Loucy (cell line): ENCODE data around the gene SPATA20.

Experiments used
- H2AFZ ChIP-seq: fragments of 200-600 bp; sonication (generic); 2 replicates; pipeline ENCODE4 v1.6.0; 2016; ENCODE audit warnings: antibody characterized with exemption, mild to moderate bottlenecking, low read length, moderate library complexity
- H3F3A ChIP-seq: fragments of 200-600 bp; 2 replicates; pipeline ENCODE4 v1.6.0; 2016; ENCODE audit warnings: antibody characterized with exemption, low read depth, mild to moderate bottlenecking
- H3K27me3 ChIP-seq: fragments of 200-600 bp; sonication (generic); 2 replicates; pipeline ENCODE4 v1.6.1; 2014; ENCODE audit warnings: low read length, mild to moderate bottlenecking; ENCODE audit not compliant: insufficient read depth, poor library complexity, severe bottlenecking
- H3K36me3 ChIP-seq: fragments of 200-600 bp; sonication (generic); 2 replicates; pipeline ENCODE4 v1.6.1; 2016; ENCODE audit warnings: low read length; ENCODE audit not compliant: insufficient read depth
- H3K4me1 ChIP-seq: fragments of 200-600 bp; sonication (generic); 2 replicates; pipeline ENCODE4 v1.5.1; 2014; ENCODE audit warnings: low read length, mild to moderate bottlenecking; ENCODE audit not compliant: insufficient read depth, poor library complexity, severe bottlenecking
- H3K4me2 ChIP-seq: fragments of 200-600 bp; sonication (generic); 2 replicates; pipeline ENCODE4 v1.6.0; 2014; ENCODE audit warnings: antibody characterized with exemption, low read length, low read depth, mild to moderate bottlenecking; ENCODE audit not compliant: poor library complexity, severe bottlenecking
- H3K4me3 ChIP-seq: fragments of 200-600 bp; sonication (generic); 2 replicates; pipeline ENCODE4 v1.5.1; 2014; ENCODE audit warnings: low read length, mild to moderate bottlenecking, mixed read lengths; ENCODE audit not compliant: poor library complexity, severe bottlenecking
- H3K79me2 ChIP-seq: fragments of 200-600 bp; sonication (generic); 2 replicates; pipeline ENCODE4 v1.6.1; 2014; ENCODE audit warnings: low read length; ENCODE audit not compliant: insufficient read depth
- H3K9ac ChIP-seq: fragments of 200-600 bp; sonication (generic); 2 replicates; pipeline ENCODE4 v1.6.0; 2014; ENCODE audit warnings: mild to moderate bottlenecking, low read depth, low read length, moderate library complexity; ENCODE audit not compliant: poor library complexity, severe bottlenecking
- H3K9me2 ChIP-seq: fragments of 200-600 bp; sonication (generic); replicated peaks from 2 replicates; pipeline ENCODE4 v1.6.1; 2016; ENCODE audit warnings: low read depth, low read length, mixed read lengths
- H3K9me3 ChIP-seq: fragments of 200-600 bp; sonication (generic); 2 replicates; pipeline ENCODE4 v1.6.1; 2014; ENCODE audit warnings: mild to moderate bottlenecking, antibody characterized with exemption, low read length, low read depth; ENCODE audit not compliant: insufficient read depth
- H4K20me1 ChIP-seq: fragments of 200-600 bp; sonication (generic); 2 replicates; pipeline ENCODE4 v1.6.0; 2014; ENCODE audit warnings: antibody characterized with exemption, low read length, mild to moderate bottlenecking; ENCODE audit not compliant: insufficient read depth, poor library complexity, severe bottlenecking
- CTCF ChIP-seq: fragments of 200-600 bp; sonication (generic); conservative IDR thresholded peaks from 2 replicates; pipeline ENCODE4 v1.5.1; 2014; ENCODE audit warnings: mild to moderate bottlenecking, antibody characterized with exemption, low read length
- EZH2phosphoT487 ChIP-seq: fragments of 200-600 bp; IDR thresholded peaks from 2 replicates; pipeline ENCODE4 v1.6.1; 2018; ENCODE audit warnings: antibody characterized with exemption, mild to moderate bottlenecking, moderate library complexity, borderline replicate concordance

Gene SPATA20

GRCh38 chr17:50585346-50585745, 38.4 kb downstream of the SPATA20 start:
- H2AFZ ChIP-seq = no peak overlapping the region
- H4K20me1 ChIP-seq = no peaks in the 10 kb centered on the region
- TF ChIP-seq CTCF (no peak), EZH2phosphoT487 (no peak)
- no peaks in the 10 kb centered on the region for H3K4me1 ChIP-seq
- no peaks in the 10 kb centered on the region for H3K36me3 ChIP-seq
- H3K79me2 ChIP-seq = no peaks in the 10 kb centered on the region
- no peak overlapping the region for H3K4me2 ChIP-seq
- no peaks in the 10 kb centered on the region for H3K27me3 ChIP-seq
- no peak overlapping the region for H3K4me3 ChIP-seq
- H3F3A ChIP-seq = no peaks in the 10 kb centered on the region
- H3K9me2 ChIP-seq = no peaks in the 10 kb centered on the region
- H3K9me3 ChIP-seq = no peaks in the 10 kb centered on the region
- H3K9ac ChIP-seq = no peak overlapping the region

GRCh38 chr17:50585891-50586290, 38.9 kb downstream of the SPATA20 start:
- H3K4me3 ChIP-seq = no peak overlapping the region
- H3K79me2 ChIP-seq = no peaks in the 10 kb centered on the region
- no peaks in the 10 kb centered on the region for H3F3A ChIP-seq
- H2AFZ ChIP-seq = no peak overlapping the region
- TF ChIP-seq CTCF (no peak), EZH2phosphoT487 (no peak)
- no peak overlapping the region for H3K9ac ChIP-seq
- H3K36me3 ChIP-seq = no peaks in the 10 kb centered on the region
- no peaks in the 10 kb centered on the region for H3K4me1 ChIP-seq
- no peak overlapping the region for H3K4me2 ChIP-seq
- H3K27me3 ChIP-seq = no peaks in the 10 kb centered on the region
- H3K9me3 ChIP-seq = no peaks in the 10 kb centered on the region
- H3K9me2 ChIP-seq = no peaks in the 10 kb centered on the region
- H4K20me1 ChIP-seq = no peaks in the 10 kb centered on the region

- H3K4me2 ChIP-seq = no peak overlapping the region
- no peak overlapping the region for H3K4me3 ChIP-seq
- no peaks in the 10 kb centered on the region for H3F3A ChIP-seq
- no peaks in the 10 kb centered on the region for H3K79me2 ChIP-seq
- no peaks in the 10 kb centered on the region for H3K4me1 ChIP-seq
- no peaks in the 10 kb centered on the region for H4K20me1 ChIP-seq
- H3K27me3 ChIP-seq = no peaks in the 10 kb centered on the region
- no peak overlapping the region for H3K9ac ChIP-seq
- TF ChIP-seq CTCF (no peak), EZH2phosphoT487 (no peak)
- H3K9me3 ChIP-seq = no peaks in the 10 kb centered on the region
- H3K36me3 ChIP-seq = no peaks in the 10 kb centered on the region
- H2AFZ ChIP-seq = no peak overlapping the region
- H3K9me2 ChIP-seq = no peaks in the 10 kb centered on the region
Measured at GRCh38 chr17:50586421-50587247, 39.7 kb downstream of the SPATA20 start.
